Measurements from ENCODE around the gene PLIN4. TPM values are rescaled to one million over a fixed set of nuclear protein-coding genes. Genes with fewer than 3 reads are reported as not detected.

The PLIN4 gene
- total and polyA plus RNA-seq, 2 experiments from 2014 or later: 0.08 TPM; not detected in 1

- no peak for TF ChIP-seq EZH2 (IDR thresholded peaks at IDR 0.05; ENCODE audit: insufficient read depth, poor library complexity, severe bottlenecking)
- no peak for TF ChIP-seq EZH2phosphoT487 (IDR thresholded peaks at IDR 0.05; ENCODE audit: insufficient read depth, low read depth)
- H3K9me3 ChIP-seq (ENCODE audit: low read depth): no peaks in the 10 kb centered on the region
- H4K20me1 ChIP-seq (ENCODE audit: insufficient read depth): no peaks in the 10 kb centered on the region
- peaks cover 8% of the 10 kb centered on the region; the same call in 1 of the 2 replicates for H3K4me1 ChIP-seq (ENCODE audit: insufficient read depth)
- H3K9ac ChIP-seq: no peak overlapping the region
- 90 to 91% methylated on average over 12 to 25 of the region's 25 CpGs for WGBS, 2 experiments (ENCODE audit: low coverage in 1 of 2, low lambda C conversion rate in 2 of 2, missing lambda C conversion rate in 2 of 2)
- in situ Hi-C loops (cut with MboI): no loop called here
- no peak for DNase-seq
- no peaks in the 10 kb centered on the region; the same call in 1 of the 2 replicates for H3K36me3 ChIP-seq (ENCODE audit: low read depth)
- H3K4me2 ChIP-seq (ENCODE audit: unreplicated experiment): no peak overlapping the region
- no peaks in the 10 kb centered on the region for H3F3A ChIP-seq (ENCODE audit: insufficient read depth)
- H3K27ac ChIP-seq: no peak overlapping the region
- H3K27me3 ChIP-seq (replicated peaks; ENCODE audit: insufficient read depth): no peaks in the 10 kb centered on the region
- no peaks in the 10 kb centered on the region for H3K9me2 ChIP-seq (ENCODE audit: insufficient read depth)
- no peak overlapping the region for H3K4me3 ChIP-seq
- no peak overlapping the region for H2AFZ ChIP-seq
- H3K79me2 ChIP-seq (ENCODE audit: insufficient read depth): no peaks in the 10 kb centered on the region
Measured at GRCh38 chr19:4503132-4503824, 15.0 kb downstream of the PLIN4 start.

DNA sequence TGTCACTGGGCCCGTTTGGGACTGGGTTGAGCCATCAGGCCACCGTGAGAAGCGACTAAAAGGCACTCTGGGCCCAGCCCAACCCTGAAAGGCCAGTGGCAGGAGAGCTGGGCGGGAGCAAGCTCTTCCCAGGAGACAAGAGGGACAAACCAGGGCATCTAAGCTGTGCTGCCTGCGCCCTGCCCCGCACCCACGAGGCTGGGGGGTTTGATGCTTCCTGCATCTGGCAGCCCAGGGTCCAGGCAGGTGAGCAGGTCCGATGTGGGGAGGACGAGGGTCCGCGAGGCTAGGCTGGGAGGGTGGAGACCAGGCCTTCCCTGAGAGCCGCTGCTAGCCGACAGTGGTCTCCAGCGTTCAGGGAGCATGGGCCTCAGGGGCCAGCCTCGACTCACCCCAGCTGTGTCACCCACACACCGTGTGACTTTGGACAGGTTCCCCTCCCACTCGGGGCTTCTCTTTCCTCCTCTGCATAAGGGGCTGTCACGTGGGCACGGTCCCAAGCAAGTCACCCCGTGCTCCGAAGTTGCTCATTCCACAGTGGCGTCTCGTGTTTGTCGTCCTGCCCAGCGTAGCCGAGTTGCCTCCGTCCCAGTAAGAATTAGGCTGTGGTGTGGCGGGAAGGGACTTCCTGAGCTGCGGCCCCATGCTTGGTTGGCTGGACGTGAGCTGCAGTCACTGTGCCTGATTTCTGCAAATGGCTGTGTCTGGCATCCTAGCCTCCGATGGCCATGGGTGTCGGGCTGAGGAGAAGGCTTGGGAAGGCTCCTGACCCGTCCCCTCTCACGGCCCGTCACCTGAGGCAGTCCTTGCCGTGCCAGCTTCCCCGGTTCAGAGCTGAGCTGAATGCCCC is 15.8 kb downstream of the PLIN4 start:
- Histone ChIP-seq H3K36me3 (ENCODE audit: low read depth) (no peaks in the 10 kb centered on the region; the same call in 1 of the 2 replicates), H3K9me3 (ENCODE audit: low read depth) (no peaks in the 10 kb centered on the region), H3K4me2 (ENCODE audit: unreplicated experiment) (no peak overlapping the region), H3F3A (ENCODE audit: insufficient read depth) (no peaks in the 10 kb centered on the region), H3K9me2 (ENCODE audit: insufficient read depth) (no peaks in the 10 kb centered on the region), H4K20me1 (ENCODE audit: insufficient read depth) (no peaks in the 10 kb centered on the region), H2AFZ (no peak overlapping the region), H3K9ac (no peak overlapping the region), H3K79me2 (ENCODE audit: insufficient read depth) (no peaks in the 10 kb centered on the region), H3K4me1 (ENCODE audit: insufficient read depth) (peaks cover 8% of the 10 kb centered on the region; the same call in 1 of the 2 replicates), H3K27me3 (replicated peaks; ENCODE audit: insufficient read depth) (no peaks in the 10 kb centered on the region), H3K4me3 (no peak overlapping the region), H3K27ac (no peak overlapping the region)
- WGBS, 2 experiments (ENCODE audit: low coverage in 1 of 2, low lambda C conversion rate in 2 of 2, missing lambda C conversion rate in 2 of 2): 91 to 93% methylated on average over 32 to 37 of the region's 37 CpGs
- DNase-seq: no peak
- TF ChIP-seq EZH2phosphoT487 (IDR thresholded peaks at IDR 0.05; ENCODE audit: insufficient read depth, low read depth) (no peak), EZH2 (IDR thresholded peaks at IDR 0.05; ENCODE audit: insufficient read depth, poor library complexity, severe bottlenecking) (no peak)
- in situ Hi-C loops (cut with MboI): no loop called here

DNA sequence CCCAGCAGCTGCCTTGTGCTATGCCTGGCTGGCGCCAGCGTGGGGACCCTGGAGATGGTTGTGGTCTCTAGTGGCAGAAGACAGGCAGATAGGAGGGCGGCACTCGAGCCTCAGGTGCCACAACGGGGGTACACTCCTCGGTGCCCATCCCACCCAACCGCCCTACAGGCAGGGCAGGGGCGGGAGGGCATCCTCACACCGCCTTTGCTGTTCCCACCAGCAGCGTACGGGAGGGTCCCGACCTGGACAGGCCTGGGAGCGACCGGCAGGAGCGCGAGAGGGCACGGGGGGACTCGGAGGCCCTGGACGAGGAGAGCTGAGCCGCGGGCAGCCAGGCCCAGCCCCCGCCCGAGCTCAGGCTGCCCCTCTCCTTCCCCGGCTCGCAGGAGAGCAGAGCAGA is 16.6 kb downstream of the PLIN4 start:
- Histone ChIP-seq H3K36me3 (ENCODE audit: low read depth) (no peaks in the 10 kb centered on the region; the same call in 1 of the 2 replicates), H3K27ac (no peak overlapping the region), H3K4me3 (no peak overlapping the region), H3K4me1 (ENCODE audit: insufficient read depth) (peaks cover 7% of the 10 kb centered on the region; the same call in 1 of the 2 replicates), H3K9me2 (ENCODE audit: insufficient read depth) (no peaks in the 10 kb centered on the region), H3K4me2 (ENCODE audit: unreplicated experiment) (no peak overlapping the region), H4K20me1 (ENCODE audit: insufficient read depth) (no peaks in the 10 kb centered on the region), H3K9me3 (ENCODE audit: low read depth) (no peaks in the 10 kb centered on the region), H3K27me3 (replicated peaks; ENCODE audit: insufficient read depth) (no peaks in the 10 kb centered on the region), H3F3A (ENCODE audit: insufficient read depth) (no peaks in the 10 kb centered on the region), H3K79me2 (ENCODE audit: insufficient read depth) (no peaks in the 10 kb centered on the region), H2AFZ (no peak overlapping the region), H3K9ac (no peak overlapping the region)
- no peak for DNase-seq
- TF ChIP-seq EZH2phosphoT487 (IDR thresholded peaks at IDR 0.05; ENCODE audit: insufficient read depth, low read depth) (no peak), EZH2 (IDR thresholded peaks at IDR 0.05; ENCODE audit: insufficient read depth, poor library complexity, severe bottlenecking) (no peak)
- 93 to 95% methylated on average over 8 to 25 of the region's 25 CpGs for WGBS, 2 experiments (ENCODE audit: low coverage in 1 of 2, low lambda C conversion rate in 2 of 2, missing lambda C conversion rate in 2 of 2)
- in situ Hi-C loops (cut with MboI): no loop called here

- Histone ChIP-seq H3K9me2 (ENCODE audit: insufficient read depth) (no peaks in the 10 kb centered on the region), H3K4me2 (ENCODE audit: unreplicated experiment) (no peak overlapping the region), H3K27me3 (replicated peaks; ENCODE audit: insufficient read depth) (no peaks in the 10 kb centered on the region), H3K9me3 (ENCODE audit: low read depth) (no peaks in the 10 kb centered on the region), H3K36me3 (ENCODE audit: low read depth) (no peaks in the 10 kb centered on the region; the same call in 1 of the 2 replicates), H3K9ac (no peak overlapping the region), H3K4me1 (ENCODE audit: insufficient read depth) (no peaks in the 10 kb centered on the region), H3F3A (ENCODE audit: insufficient read depth) (no peaks in the 10 kb centered on the region), H3K27ac (no peak overlapping the region), H3K79me2 (ENCODE audit: insufficient read depth) (no peaks in the 10 kb centered on the region), H3K4me3 (no peak overlapping the region), H2AFZ (no peak overlapping the region), H4K20me1 (ENCODE audit: insufficient read depth) (no peaks in the 10 kb centered on the region)
- DNase-seq: no peak
- 90 to 94% methylated on average over 24 to 29 of the region's 29 CpGs for WGBS, 2 experiments (ENCODE audit: low coverage in 1 of 2, low lambda C conversion rate in 2 of 2, missing lambda C conversion rate in 2 of 2)
- no peak for TF ChIP-seq EZH2 (IDR thresholded peaks at IDR 0.05; ENCODE audit: insufficient read depth, poor library complexity, severe bottlenecking)
- in situ Hi-C loops (cut with MboI): no loop called here
Measured at GRCh38 chr19:4500841-4501591, 17.3 kb downstream of the PLIN4 start.
